PFSK-1 (cell line): Measurements from ENCODE around the gene TMEM243.

Source experiments
- FOXP2 ChIP-seq: optimal IDR thresholded peaks from 2 replicates; pipeline ENCODE3; 2011; ENCODE audit warnings: borderline replicate concordance, control low read depth, inconsistent platforms; ENCODE audit not compliant: insufficient read depth; ENCODE audit errors: extremely low read length, extremely low read depth
- POLR2AphosphoS5 ChIP-seq: IDR thresholded peaks from 2 replicates; pipeline ENCODE4 v1.6.1; 2012; ENCODE audit warnings: low read depth, mild to moderate bottlenecking, control low read depth, low read length, moderate library complexity
- REST ChIP-seq, 2 experiments: IDR thresholded peaks; 2 replicates each; pipeline versions ENCODE4 v1.6.1 to v1.8.0; 2011 to 2012; ENCODE audit warnings: low read depth in 2 of 2, low read length in 2 of 2, control low read depth in 1 of 2, inconsistent platforms in 1 of 2, mild to moderate bottlenecking in 1 of 2, moderate library complexity in 1 of 2; ENCODE audit not compliant: insufficient read depth in 1 of 2
- SIN3A ChIP-seq: IDR thresholded peaks from 2 replicates; pipeline ENCODE4 v1.6.1; 2012; ENCODE audit warnings: mild to moderate bottlenecking, low read length, moderate library complexity, borderline replicate concordance; ENCODE audit not compliant: insufficient read depth
- TAF1 ChIP-seq: IDR thresholded peaks from 2 replicates; pipeline ENCODE4 v1.6.1; 2012; ENCODE audit warnings: low read length, control low read depth, borderline replicate concordance; ENCODE audit not compliant: insufficient read depth

The TMEM243 gene

DNA sequence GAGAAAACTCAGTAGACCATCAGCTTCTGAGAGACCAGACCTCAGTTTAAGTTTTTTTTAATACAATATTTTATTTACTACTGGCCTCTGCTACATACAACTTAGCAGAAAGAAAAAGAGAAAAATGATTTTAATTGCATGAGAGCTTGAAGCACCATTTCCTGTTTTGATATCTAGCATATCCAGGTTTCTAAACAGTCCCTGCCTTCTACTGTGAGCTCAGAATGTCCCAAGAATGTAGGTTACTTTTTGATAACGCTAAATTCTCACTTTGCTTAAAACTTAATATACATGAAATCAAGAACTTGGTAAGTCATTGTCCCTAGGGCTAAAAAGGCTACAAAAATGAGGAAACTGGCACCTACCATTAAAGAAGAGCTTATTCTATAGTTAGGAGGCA, 7.0 kb downstream of the TMEM243 start:
- TF ChIP-seq SIN3A (no peak), POLR2AphosphoS5 (no peak), FOXP2 (no peak), REST (IDR thresholded peaks at IDR 0.05; ENCODE audit: insufficient read depth in 1 of 2, low read depth in 2 of 2, low read length in 2 of 2) (no peak), TAF1 (no peak)

DNA sequence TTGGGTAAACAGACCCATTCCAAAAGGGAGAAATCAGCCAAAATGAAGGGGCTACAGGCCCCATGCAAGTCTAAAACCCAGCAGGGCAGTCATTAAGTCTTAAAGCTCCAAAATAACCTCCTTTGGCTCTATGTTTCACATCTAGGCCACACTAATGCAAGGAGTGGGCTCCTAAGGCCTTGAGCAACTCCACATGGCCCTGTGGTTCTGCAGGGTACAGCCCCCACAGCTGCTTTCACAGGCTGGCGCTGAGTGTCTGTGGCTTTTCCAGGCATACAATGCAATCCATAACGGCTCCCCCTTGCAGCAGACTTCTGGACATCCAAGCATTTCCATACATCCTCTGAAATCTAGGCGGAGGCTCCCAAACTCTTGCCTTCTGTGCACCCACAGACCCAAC, 9.0 kb downstream of the TMEM243 start:
- TF ChIP-seq POLR2AphosphoS5: no peak
- no peak for TF ChIP-seq TAF1
- no peak for TF ChIP-seq FOXP2

DNA sequence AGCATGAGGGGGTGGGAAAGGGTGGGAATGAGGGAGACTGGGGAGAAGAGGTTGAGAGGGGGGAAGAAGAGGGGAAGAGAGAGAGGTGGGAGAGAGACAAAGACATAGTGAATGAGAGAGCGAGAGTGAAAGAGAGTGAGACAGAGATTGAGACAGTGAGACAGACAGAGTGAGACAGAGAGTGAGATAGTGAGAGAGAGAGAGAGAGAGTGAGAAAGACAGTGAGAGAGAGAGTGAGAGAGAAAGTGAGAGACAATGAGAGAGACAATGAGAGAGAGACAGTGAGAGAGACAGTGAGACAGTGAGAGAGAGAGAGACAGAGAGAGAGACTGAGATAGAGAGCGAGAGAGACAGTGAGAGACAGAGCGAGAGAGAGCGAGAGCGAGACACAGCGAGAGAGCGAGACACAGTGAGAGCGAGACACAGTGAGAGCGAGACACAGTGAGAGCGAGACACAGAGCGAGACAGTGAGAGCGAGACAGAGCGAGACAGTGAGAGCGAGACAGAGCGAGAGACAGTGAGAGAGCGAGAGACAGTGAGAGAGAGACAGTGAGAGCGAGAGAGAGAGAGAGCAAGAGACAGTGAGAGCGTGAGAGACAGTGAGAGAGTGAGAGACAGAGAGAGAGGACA, 10.1 kb downstream of the TMEM243 start:
- no peak for TF ChIP-seq POLR2AphosphoS5
- TF ChIP-seq REST (IDR thresholded peaks at IDR 0.05; ENCODE audit: insufficient read depth in 1 of 2, low read depth in 2 of 2, low read length in 2 of 2): no peak
- no peak for TF ChIP-seq TAF1
- TF ChIP-seq FOXP2: no peak
- no peak for TF ChIP-seq SIN3A

- TF ChIP-seq REST (IDR thresholded peaks at IDR 0.05; ENCODE audit: insufficient read depth in 1 of 2, low read depth in 2 of 2, low read length in 2 of 2) (no peak), FOXP2 (no peak), TAF1 (no peak), POLR2AphosphoS5 (no peak), SIN3A (no peak)
These were observed 13.2 kb downstream of the TMEM243 start for GRCh38 chr7:87206361-87206760.

- TF ChIP-seq POLR2AphosphoS5 (no peak), REST (IDR thresholded peaks at IDR 0.05; ENCODE audit: insufficient read depth in 1 of 2, low read depth in 2 of 2, low read length in 2 of 2) (no peak), FOXP2 (no peak)
These were observed 14.6 kb downstream of the TMEM243 start for GRCh38 chr7:87204933-87205332.
